SK-N-SH treated with all-trans-retinoic acid at 6 μM for 48 hours (cell line): ENCODE data around the gene SLC4A7.
A peak's percentile ranks its signal among the peaks of the same experiment; 100 is the strongest.

Source experiments
- ATAC-seq: fragments of 200-7000 bp; cut with Tn5 transposase; 3 replicates; pipeline ENCODE4 v1.9.1; 2020; ENCODE audit warnings: mild to moderate bottlenecking, moderate library complexity
- ARNTL ChIP-seq: fragments of 450-650 bp; formaldehyde crosslinking; IDR thresholded peaks from 2 replicates; pipeline ENCODE4 v1.5.0; 2020; ENCODE audit warnings: low read depth, mild to moderate bottlenecking, moderate library complexity, borderline replicate concordance
- BACH2 ChIP-seq: fragments of 250-450 bp; sonication (Bioruptor Pico); IDR thresholded peaks from 2 replicates; pipeline ENCODE4 v1.9.0; 2021; ENCODE audit warnings: mild to moderate bottlenecking, borderline replicate concordance
- CREB5 ChIP-seq: fragments of 250-450 bp; sonication (Bioruptor Pico); IDR thresholded peaks from 2 replicates; pipeline ENCODE4 v1.5.1; 2020; ENCODE audit warnings: low read depth, mild to moderate bottlenecking, moderate library complexity
- CSDC2 ChIP-seq: fragments of 250-450 bp; sonication (Bioruptor Pico); IDR thresholded peaks from 2 replicates; pipeline ENCODE4 v1.5.0; 2020; ENCODE audit warnings: mild to moderate bottlenecking, moderate library complexity
- CSRNP3 ChIP-seq: fragments of 250-450 bp; sonication (Bioruptor Pico); IDR thresholded peaks from 2 replicates; pipeline ENCODE4 v1.5.1; 2021; ENCODE audit warnings: mild to moderate bottlenecking, moderate library complexity
- ESRRG ChIP-seq: fragments of 250-450 bp; sonication (Bioruptor Pico); IDR thresholded peaks from 2 replicates; pipeline ENCODE4 v1.6.1; 2021; ENCODE audit warnings: mild to moderate bottlenecking
- GLIS3 ChIP-seq: fragments of 250-450 bp; sonication (Bioruptor Pico); IDR thresholded peaks from 2 replicates; pipeline ENCODE4 v1.5.0; 2020; ENCODE audit warnings: mild to moderate bottlenecking, moderate library complexity
- ISL1 ChIP-seq: fragments of 250-450 bp; sonication (Bioruptor Pico); IDR thresholded peaks from 2 replicates; pipeline ENCODE4 v2.1.2; 2022; ENCODE audit warnings: mild to moderate bottlenecking, moderate library complexity
- OSR1 ChIP-seq: fragments of 250-450 bp; sonication (Bioruptor Pico); IDR thresholded peaks from 2 replicates; pipeline ENCODE4 v1.8.0; 2022; ENCODE audit warnings: moderate library complexity, mild to moderate bottlenecking, inconsistent platforms
- PATZ1 ChIP-seq: fragments of 250-450 bp; sonication (Bioruptor Pico); IDR thresholded peaks from 2 replicates; pipeline ENCODE4 v1.8.0; 2020; ENCODE audit warnings: mild to moderate bottlenecking, moderate library complexity, borderline replicate concordance
- POU6F1 ChIP-seq: fragments of 250-450 bp; sonication (Bioruptor Pico); IDR thresholded peaks from 2 replicates; pipeline ENCODE4 v1.8.0; 2021; ENCODE audit warnings: low read depth, mild to moderate bottlenecking, moderate library complexity, borderline replicate concordance
- PPARA ChIP-seq: fragments of 250-450 bp; sonication (Bioruptor Pico); IDR thresholded peaks from 2 replicates; pipeline ENCODE4 v1.5.0; 2020; ENCODE audit warnings: mild to moderate bottlenecking, borderline replicate concordance
- RARB ChIP-seq: fragments of 250-450 bp; sonication (Bioruptor Pico); IDR thresholded peaks from 2 replicates; pipeline ENCODE4 v1.8.0; 2021; ENCODE audit warnings: mild to moderate bottlenecking, moderate library complexity
- SNAI2 ChIP-seq: fragments of 250-450 bp; sonication (Bioruptor Pico); IDR thresholded peaks from 2 replicates; pipeline ENCODE4 v1.5.0; 2020; ENCODE audit warnings: mild to moderate bottlenecking, moderate library complexity
- TCF4 ChIP-seq: fragments of 250-450 bp; sonication (Bioruptor Pico); IDR thresholded peaks from 2 replicates; pipeline ENCODE4 v1.8.0; 2021; ENCODE audit warnings: mild to moderate bottlenecking, moderate library complexity, borderline replicate concordance
- TOX ChIP-seq: fragments of 250-450 bp; sonication (Bioruptor Pico); IDR thresholded peaks from 2 replicates; pipeline ENCODE4 v1.8.0; 2021; ENCODE audit warnings: mild to moderate bottlenecking, moderate library complexity, borderline replicate concordance
- ZC3H10 ChIP-seq: fragments of 250-450 bp; sonication (Bioruptor Pico); IDR thresholded peaks from 2 replicates; pipeline ENCODE4 v1.5.1; 2021; ENCODE audit warnings: mild to moderate bottlenecking, moderate library complexity
- ZFP3 ChIP-seq: fragments of 250-450 bp; sonication (Bioruptor Pico); IDR thresholded peaks from 2 replicates; pipeline ENCODE4 v1.5.0; 2020; ENCODE audit warnings: mild to moderate bottlenecking, moderate library complexity
- ZFP30 ChIP-seq: fragments of 450-650 bp; formaldehyde crosslinking; IDR thresholded peaks from 2 replicates; pipeline ENCODE4 v1.5.0; 2022; ENCODE audit warnings: mild to moderate bottlenecking, moderate library complexity
- ZNF565 ChIP-seq: fragments of 450-650 bp; formaldehyde crosslinking; conservative IDR thresholded peaks from 2 replicates; pipeline ENCODE4 v1.5.0; 2020; ENCODE audit warnings: low read depth, mild to moderate bottlenecking, moderate library complexity
- ZNF70 ChIP-seq: fragments of 450-650 bp; formaldehyde crosslinking; IDR thresholded peaks from 2 replicates; pipeline ENCODE4 v1.5.0; 2020; ENCODE audit warnings: mild to moderate bottlenecking, moderate library complexity
- TF ChIP-seq, protein P1 (sequence below): fragments of 250-450 bp; sonication (Bioruptor Pico); IDR thresholded peaks from 2 replicates; pipeline ENCODE4 v1.5.0; 2020; ENCODE audit warnings: mild to moderate bottlenecking, moderate library complexity

SLC4A7 gene

GRCh38 chr3:27325419-27325818 lies 158.8 kb downstream of the SLC4A7 start:
- TF ChIP-seq CSDC2 (no peak), OSR1 (CRISPR knock-in tag) (no peak), ZNF565 (CRISPR knock-in tag) (no peak), TCF4 (CRISPR knock-in tag) (no peak), CREB5 (no peak), BACH2 (CRISPR knock-in tag) (no peak), ISL1 (no peak), ESRRG (CRISPR knock-in tag) (no peak), ARNTL (no peak), SNAI2 (CRISPR knock-in tag) (no peak), ZFP3 (no peak), ZFP30 (CRISPR knock-in tag) (no peak)
- ATAC-seq: peak; percentile 16; the same call in 1 of the 3 replicates

- TF ChIP-seq RARB (CRISPR knock-in tag): no peak
- no peak for TF ChIP-seq ISL1
- TF ChIP-seq CSRNP3: no peak
- no peak for TF ChIP-seq ESRRG (CRISPR knock-in tag)
- no peak for TF ChIP-seq ZFP3
- TF ChIP-seq ZNF565 (CRISPR knock-in tag): no peak
- TF ChIP-seq ARNTL: no peak
- TF ChIP-seq CREB5: no peak
- no peak for TF ChIP-seq POU6F1 (CRISPR knock-in tag)
- no peak for TF ChIP-seq ZNF70 (CRISPR knock-in tag)
- TF ChIP-seq PATZ1 (CRISPR knock-in tag): no peak
- TF ChIP-seq TOX (CRISPR knock-in tag): no peak
- no peak for TF ChIP-seq ZC3H10 (CRISPR knock-in tag)
- TF ChIP-seq, protein P1, sequence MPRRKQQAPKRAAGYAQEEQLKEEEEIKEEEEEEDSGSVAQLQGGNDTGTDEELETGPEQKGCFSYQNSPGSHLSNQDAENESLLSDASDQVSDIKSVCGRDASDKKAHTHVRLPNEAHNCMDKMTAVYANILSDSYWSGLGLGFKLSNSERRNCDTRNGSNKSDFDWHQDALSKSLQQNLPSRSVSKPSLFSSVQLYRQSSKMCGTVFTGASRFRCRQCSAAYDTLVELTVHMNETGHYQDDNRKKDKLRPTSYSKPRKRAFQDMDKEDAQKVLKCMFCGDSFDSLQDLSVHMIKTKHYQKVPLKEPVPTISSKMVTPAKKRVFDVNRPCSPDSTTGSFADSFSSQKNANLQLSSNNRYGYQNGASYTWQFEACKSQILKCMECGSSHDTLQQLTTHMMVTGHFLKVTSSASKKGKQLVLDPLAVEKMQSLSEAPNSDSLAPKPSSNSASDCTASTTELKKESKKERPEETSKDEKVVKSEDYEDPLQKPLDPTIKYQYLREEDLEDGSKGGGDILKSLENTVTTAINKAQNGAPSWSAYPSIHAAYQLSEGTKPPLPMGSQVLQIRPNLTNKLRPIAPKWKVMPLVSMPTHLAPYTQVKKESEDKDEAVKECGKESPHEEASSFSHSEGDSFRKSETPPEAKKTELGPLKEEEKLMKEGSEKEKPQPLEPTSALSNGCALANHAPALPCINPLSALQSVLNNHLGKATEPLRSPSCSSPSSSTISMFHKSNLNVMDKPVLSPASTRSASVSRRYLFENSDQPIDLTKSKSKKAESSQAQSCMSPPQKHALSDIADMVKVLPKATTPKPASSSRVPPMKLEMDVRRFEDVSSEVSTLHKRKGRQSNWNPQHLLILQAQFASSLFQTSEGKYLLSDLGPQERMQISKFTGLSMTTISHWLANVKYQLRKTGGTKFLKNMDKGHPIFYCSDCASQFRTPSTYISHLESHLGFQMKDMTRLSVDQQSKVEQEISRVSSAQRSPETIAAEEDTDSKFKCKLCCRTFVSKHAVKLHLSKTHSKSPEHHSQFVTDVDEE (CRISPR knock-in tag): no peak
- TF ChIP-seq SNAI2 (CRISPR knock-in tag): no peak
- no peak for TF ChIP-seq PPARA
- ATAC-seq: no peak
Observed at GRCh38 chr3:27324686-27325085, 159.5 kb downstream of the SLC4A7 start.

DNA sequence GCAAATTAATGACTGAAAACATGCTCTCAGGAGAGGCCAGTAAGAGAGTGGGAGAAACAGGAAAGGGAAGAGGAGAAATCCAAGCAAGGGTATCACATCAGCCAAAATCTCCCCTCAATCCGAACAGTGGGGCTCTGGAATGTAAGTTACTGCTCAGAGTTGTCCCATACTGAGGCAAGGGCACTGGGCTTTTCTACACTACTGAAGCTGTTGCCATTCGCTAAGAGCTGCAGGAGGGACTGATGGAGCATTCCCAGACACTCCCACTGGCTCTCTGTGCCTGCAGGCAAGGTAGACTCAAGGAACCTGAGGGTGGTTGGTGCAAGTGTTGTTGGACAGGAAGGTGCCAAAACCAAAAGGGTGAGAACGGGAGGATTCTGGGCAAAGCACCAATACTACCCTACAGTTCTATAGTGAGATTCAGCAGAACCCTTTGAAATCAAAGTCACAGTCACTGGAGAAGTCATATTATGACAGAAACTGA lies 161.1 kb downstream of the SLC4A7 start:
- no peak for TF ChIP-seq ZFP3
- TF ChIP-seq ZC3H10 (CRISPR knock-in tag): no peak
- TF ChIP-seq GLIS3 (CRISPR knock-in tag): no peak
- TF ChIP-seq ZNF70 (CRISPR knock-in tag): no peak
- TF ChIP-seq PPARA: no peak
- no peak for TF ChIP-seq CSRNP3
- no peak for TF ChIP-seq CSDC2
- no peak for TF ChIP-seq CREB5
- TF ChIP-seq BACH2 (CRISPR knock-in tag): no peak
- TF ChIP-seq ESRRG (CRISPR knock-in tag): no peak
- no peak for ATAC-seq
